ENCODE data around the gene TBC1D14.

Gene TBC1D14

DNA sequence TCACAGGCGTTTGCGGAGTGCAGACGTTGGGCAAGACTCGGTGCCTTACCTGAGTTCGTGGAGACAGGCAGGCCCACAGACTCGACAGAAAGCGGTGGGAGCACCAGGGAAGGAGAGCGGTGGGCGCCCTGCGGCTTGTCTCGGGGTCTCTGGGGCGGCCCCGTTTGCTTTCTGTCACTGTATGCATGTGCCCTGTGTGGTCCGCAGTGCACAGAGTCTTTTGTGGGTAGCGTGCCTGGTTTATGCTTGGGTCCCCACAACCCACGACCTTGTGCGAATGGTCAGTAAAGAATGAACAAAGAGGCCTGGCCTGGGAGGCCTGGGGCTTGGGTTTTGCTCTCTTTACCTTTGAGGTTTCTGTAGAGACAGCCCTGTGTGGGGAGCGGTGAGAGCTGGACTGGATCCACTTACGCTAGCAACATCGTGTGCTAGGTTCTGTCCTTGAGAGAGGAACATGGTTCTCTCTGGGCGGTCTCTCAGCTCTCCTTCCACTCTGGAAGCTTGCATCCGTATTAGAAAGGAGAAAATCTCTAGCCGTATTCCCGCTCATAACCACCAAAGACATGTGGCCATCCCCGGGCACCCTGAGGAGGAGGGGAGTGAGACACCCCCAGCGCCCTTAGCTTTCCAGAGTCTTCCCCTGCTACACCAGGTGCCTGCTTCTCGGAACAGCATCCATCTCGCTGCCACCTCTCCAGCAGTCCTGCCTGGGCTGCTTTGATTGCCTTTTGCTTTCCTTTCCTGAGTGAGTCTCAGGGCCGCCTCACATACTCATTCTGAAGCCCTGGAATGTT is 134.7 kb downstream of the TBC1D14 start:
- no peak for DNase-seq (ENCODE audit: low read depth)

DNA sequence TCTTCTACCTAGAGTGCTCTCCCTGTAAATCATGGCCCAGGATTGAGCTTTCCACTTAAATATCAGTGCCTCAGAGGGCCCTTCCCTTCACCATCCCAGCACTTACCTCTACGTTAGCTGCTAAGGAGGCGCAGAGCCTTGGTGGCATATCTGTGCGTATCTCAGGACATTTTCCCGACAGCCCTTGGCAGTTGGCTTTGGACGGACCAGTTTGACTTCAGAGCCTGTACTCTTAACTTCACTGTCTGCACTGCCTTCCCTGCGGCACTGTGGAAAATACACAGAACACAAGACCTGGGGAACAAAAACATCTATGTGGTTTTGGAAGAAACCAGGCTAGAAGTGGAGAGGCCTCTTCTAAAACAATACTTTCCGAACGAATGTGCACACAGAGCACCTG is 135.9 kb downstream of the TBC1D14 start:
- DNase-seq (ENCODE audit: low read depth) = no peak

DNA sequence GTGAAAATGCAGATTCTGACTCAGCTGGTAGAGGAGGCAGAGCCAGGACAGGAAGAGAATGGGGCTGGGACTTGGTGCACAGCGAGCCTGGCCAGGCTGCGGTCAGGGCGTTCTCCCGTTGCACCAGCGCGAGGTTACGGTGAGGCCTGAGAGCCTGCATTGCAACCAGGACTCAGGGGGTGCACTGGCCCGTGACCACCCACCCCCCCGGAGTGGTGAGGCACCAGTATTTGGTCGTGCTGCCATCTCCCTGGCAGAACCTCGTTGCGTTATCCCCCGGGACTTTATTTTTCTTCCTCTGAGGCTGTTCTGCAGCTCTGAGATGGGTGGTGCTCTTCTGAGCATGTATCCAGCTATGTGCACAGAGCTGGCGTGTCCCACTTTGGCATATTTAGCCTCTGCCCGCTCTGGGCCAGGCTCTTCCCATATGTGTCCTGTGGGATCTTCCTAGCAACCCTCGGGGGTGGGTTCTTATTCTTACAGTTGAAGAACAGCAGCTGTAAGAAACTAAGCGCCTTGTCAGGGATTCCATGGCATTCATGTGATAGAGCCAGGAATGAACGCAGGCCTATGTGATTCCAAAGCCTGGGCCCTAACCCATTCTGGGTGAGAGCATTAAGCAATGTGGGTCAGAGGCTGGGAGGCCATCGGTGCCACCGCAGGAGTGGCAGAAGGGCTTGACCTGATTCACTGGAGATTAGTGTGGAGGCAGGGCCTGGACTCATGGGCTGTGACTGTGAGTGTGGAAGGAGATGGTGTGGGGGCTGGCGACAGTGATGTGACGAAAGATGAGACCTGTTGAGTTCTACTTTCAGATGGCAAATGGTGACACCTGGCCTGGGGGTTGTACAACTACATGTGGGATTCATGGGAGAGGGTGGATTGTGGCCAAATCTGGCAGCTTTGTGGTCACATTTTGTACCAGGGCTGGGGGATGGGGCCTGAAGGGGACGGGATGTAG is 136.6 kb downstream of the TBC1D14 start:
- DNase-seq (ENCODE audit: low read depth) = no peak

DNA sequence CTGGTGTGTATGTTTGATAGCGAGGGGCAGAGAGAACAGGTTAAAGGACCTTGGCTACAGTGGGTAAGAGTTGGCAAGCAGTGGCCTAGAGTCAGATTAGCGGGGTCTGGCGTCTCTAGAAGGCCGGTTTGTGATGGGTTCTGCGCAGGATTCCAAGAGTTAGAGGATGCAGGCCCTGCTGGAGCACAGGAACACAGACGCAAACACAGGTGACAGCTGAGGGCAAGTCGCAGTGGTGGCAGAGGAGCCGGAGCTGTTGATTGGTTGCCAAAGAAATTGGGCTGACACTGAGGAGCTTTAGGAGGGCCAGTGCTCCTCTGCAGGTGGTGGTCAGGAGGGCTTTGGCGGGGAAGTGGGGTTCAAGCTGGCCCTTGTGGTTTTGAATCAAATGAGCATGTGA is 137.3 kb downstream of the TBC1D14 start:
- no peak for DNase-seq (ENCODE audit: low read depth)

DNA sequence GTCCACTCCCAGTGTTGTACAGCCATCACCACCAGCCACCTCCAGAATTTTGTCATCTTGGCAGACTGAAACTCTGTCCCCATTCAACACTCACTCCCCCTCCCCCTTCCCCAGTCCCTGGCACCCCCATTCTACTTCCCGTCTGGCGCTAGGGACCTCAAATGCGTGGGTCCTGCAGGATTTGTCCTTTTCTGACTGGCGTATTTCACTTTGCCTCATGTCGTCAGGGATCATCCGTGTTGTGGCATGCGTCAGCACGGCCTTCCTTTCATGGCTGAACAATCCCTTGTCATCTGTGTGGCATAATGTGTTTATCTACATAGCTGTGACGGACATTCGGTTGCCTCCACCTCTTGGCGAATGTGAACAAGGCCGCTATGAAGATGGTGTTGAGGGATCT is 139.0 kb downstream of the TBC1D14 start:
- no peak for DNase-seq (ENCODE audit: low read depth)

DNA sequence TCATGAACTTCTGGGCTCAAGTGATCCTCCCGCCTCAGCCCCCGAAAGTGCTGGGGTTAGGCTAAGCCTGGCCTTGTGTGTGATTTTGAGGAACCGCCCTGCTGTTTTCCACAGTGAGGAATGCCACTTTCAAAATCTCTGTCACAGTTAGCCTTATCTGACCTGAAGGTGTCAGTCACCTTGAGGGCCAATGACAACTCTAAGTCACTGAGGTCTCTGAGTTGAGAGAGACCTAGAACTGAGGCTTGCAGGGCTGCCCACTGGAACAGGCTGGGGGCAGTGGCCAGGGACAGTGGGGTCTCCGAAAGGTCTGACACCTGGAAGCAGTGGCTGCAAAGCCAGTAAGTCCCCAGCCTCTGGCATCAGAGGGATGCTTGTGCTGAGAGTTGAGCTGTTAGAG is 139.7 kb downstream of the TBC1D14 start:
- no peak for DNase-seq (ENCODE audit: low read depth)

DNA sequence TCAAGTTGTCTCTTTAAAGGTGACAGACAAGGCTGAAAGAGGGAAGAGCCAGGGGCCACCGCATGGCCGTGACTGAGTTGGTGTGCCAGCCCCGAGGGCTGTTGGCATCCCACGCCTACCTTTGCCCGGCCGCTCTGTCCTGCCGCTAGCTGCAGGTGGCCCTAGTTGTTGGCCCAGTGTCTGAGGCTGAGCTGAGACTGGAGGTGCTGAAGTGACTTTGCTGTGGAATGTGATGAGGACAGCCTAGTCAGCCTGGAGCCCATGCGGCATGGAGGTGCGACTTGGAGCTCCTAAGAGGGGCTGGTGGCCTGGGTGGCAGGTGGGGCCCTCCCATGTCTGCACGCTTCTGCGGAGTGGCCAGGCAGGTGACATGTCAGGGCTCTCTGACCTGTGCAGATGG is 140.1 kb downstream of the TBC1D14 start:
- DNase-seq (ENCODE audit: low read depth) = no peak

DNA sequence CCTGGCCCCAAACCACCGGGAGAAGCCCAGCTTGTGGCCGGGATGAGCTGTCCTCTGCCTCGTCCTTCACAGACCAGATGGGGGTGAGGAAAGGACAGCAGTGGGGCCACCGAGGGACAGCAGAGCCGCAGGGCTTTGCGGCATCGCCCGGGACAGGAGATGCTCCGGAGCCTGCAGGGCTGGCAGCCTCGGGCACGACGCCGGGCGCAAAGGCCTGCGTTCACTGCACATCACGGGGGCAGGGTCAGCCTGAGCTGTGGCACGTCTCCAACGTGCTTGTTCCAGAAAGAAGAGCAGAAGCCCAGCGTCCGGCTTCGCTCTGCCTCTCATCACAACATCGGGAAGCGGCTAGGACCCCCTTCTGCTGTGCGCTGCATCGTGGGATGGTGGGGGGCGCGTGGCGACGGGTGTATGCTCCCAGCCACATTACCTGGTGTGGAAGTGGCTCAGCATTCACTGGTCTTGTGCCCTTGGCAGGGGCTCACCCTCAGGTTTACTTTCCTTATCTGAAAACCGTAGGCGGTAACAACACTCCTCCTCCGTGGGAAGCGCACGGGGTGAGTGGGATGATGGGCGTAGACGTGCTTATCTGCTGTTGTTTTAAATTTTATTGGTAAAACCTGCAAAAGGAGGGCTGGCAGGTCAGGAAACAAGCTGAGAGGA is 141.0 kb downstream of the TBC1D14 start:
- no peak for DNase-seq (ENCODE audit: low read depth)

DNA sequence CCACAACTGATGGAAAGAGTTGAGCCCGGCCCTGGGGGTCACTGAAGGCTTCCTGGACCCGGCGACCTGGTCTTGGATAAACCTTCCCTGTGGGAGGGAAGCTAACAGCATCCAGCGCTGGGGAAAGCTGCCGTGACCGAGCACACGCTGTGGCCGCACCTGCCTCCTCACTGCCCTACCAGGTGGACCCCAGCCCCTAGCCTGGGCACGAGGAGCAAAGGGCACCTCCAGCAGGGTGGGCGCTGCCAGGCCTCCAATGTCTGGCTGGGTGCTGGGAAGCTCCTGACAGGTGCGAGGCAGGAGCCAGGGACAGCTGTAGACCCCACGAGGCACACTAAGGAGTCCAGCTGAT is 141.5 kb downstream of the TBC1D14 start:
- DNase-seq (ENCODE audit: low read depth) = no peak

DNA sequence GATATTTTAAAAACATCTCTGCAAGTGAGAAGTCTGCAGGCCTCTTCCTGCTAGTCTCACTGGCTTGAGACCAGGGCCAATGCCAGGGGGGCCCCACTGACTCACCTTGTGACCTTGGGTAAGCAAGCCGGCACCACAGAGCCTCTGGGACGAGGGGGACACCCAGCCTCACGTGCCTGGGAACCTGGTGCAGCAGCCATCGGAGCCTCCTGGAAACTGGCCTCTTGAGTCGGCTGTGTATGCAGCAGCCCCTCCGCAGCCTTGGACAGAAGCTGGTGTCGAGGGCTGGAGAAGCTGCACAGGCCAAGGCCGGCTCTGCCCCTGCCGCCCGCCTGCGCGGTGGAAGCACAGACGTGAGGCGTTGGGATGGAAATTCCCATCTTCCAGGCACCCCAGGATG is 142.3 kb downstream of the TBC1D14 start:
- DNase-seq (ENCODE audit: low read depth) = no peak

DNA sequence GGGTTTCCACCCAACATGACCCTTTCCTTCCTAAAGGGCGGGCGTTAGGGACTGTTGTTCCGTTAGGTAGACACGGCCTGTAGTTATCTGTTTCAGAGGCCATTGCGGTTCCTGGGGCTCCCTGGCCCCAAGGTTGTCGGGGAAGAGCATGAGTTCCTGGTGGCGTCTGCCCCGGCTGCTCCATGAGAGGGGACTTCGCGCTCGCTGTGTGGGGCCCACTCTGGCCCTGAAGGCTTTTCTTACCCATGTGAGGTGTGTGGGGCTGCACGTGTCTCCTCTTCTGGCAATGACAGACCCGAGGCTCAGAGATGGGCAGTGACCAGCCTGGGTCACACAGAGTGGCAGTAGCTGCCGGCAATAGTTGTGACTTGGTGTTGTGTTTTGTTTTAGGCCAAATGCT is 142.7 kb downstream of the TBC1D14 start:
- DNase-seq (ENCODE audit: low read depth) = no peak

DNA sequence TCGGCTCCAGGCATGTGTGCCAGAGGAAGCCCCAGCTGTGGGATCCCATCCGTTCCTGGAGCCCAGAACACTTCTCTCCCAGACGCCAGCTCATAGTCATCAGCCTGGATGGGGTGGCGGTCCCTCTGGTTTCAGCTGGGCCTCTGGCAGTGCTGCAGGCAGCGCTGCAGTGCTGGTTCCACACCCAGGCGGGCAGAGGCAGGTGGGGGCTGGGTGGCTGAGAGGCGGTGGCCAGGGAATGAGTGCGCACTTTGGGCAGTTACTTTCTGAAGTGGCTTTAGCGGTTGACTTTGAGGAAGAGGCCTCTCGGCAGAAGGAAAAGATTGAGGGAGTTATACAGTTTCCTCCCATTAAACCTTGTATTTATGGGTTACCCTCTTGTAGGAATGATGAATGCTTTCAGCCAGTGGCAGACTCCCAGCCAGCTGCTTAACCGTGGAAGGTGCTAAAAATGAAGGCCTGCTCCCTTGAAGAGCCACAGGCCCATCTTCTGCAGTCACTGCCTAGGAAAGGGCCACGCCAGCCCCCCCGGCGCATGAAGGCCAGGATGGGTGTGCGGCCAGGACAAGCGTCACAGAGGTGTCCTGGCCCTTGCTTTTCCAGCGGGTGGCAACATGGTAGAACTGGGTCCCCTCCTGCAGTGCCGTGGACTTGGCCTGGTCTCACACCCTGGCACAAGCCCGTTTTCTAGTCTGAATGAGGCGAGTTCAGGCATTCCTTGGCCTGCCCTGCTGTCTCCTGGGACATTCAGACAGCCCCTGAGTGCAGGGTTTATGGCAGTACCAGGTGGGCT is 143.5 kb downstream of the TBC1D14 start:
- no peak for DNase-seq (ENCODE audit: low read depth)

DNA sequence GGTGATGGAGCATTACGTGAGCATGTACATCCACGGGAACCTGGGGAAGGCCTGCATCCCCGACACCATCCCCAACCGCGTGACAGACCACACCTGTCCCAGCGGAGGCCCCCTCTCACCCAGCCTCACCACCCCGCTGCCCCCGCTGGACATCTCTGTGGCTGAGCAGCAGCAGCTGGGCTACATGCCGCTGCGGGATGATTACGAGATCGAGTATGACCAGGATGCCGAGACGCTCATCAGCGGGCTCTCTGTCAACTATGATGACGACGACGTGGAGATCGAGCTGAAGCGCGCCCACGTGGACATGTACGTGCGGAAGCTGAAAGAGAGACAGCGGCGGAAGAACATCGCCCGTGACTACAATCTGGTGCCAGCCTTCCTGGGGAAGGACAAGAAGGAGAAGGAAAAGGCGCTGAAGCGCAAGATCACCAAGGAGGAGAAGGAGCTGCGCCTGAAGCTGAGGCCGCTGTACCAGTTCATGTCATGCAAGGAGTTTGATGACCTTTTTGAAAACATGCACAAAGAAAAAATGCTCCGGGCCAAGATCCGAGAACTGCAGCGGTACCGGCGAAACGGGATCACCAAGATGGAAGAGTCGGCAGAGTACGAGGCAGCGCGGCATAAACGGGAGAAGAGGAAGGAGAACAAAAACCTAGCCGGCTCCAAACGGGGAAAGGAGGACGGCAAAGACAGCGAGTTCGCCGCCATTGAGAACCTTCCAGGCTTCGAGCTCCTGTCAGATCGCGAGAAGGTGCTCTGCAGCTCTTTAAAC is 144.7 kb downstream of the TBC1D14 start:
- no peak for DNase-seq (ENCODE audit: low read depth)

DNA sequence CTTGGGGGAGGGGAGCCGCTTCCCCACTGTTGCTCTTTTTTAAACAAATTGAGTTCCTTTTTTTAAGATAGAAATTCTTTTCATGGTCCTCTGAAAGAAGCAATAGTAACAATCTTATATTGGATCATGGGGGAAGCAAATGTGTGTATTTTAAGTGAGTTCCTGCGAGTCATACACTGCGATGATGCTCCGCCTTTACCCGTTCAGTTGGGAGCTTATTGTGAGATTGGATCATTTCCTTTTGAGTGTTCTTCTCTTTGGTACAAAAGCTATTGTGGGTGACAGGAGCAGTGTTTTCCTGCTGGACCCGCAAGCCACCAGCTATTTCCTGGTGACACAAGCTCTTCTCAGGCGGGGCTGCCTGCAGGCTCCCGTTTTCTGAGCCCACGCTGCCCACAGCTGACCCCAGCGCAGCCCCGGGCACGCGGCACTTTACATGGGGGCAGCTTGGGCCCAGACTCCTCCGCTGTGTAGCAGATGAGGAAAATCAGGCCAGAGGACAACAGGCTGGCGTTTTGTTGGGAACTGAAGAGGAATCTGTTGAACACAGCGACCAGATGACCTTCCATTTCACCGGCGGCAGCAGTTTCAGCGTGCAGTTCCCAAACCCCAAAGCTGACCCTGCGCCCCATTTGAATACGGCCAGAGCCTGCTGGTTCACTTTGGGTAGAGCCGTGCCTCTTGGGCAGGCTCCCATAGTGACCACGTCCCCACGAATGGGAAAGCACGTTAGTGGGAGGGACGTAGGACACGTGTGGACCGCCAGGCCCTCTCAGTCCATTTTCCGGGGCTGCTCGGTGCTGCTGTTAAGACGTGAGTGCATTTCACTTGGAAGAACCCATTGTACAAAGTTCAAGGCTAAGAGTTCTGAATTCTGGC is 145.7 kb downstream of the TBC1D14 start:
- no peak for DNase-seq (ENCODE audit: low read depth)

DNA sequence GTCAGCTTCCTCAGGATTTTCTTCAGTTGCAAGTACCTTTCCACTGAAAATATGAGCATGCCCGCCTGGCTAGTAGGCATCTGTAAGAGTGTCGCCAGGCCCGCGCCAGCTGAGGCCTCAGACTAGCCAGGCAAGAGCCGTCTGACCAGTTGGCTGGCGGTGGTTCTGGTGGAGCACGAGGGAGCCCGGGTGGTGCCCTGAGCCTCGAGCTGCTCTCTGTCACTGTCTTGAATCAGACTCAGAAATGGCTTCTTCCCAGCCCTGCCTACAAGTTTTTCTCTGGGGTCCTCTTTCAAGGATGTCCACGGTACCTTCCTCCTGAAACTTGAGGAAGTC is 146.3 kb downstream of the TBC1D14 start:
- no peak for DNase-seq (ENCODE audit: low read depth)

DNA sequence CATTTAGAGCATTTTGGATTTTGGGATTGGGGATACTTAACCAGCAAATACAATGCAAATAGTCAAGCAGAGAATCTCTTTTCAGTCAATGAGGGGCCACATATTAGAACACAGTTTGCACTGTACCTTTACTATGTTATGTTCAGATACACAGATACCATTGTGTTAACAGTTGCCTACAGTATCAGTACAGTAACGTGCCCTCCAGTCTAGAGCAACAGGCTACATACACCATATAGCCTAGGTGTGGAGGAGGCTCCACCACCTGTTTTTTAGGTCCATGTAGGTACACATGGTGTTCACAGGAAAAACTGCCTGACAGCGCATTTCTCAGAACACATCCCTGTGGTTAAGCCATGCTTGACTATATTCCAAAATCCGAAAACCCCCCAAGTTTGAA is 149.2 kb downstream of the TBC1D14 start:
- no peak for DNase-seq (ENCODE audit: low read depth)

DNA sequence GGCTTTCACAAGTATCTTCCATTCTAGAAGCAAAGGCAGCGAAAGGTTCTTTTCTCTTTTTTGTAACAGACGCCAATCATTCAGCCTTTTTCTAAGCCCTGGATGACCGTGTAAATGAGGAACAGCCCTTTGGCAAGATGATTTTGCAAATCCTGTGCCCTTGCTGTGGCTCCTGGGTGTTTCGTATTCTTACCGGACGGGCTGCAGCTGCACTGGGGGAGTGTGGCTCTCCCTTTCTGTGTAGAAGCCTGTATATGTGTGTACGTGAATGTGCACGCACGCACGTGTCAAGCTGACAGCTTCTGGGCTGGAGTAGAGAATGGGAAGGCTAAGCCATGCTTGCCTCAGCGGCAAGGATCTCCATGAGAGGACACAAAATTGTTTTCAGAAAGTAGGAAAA is 150.0 kb downstream of the TBC1D14 start:
- no peak for DNase-seq (ENCODE audit: low read depth)

DNA sequence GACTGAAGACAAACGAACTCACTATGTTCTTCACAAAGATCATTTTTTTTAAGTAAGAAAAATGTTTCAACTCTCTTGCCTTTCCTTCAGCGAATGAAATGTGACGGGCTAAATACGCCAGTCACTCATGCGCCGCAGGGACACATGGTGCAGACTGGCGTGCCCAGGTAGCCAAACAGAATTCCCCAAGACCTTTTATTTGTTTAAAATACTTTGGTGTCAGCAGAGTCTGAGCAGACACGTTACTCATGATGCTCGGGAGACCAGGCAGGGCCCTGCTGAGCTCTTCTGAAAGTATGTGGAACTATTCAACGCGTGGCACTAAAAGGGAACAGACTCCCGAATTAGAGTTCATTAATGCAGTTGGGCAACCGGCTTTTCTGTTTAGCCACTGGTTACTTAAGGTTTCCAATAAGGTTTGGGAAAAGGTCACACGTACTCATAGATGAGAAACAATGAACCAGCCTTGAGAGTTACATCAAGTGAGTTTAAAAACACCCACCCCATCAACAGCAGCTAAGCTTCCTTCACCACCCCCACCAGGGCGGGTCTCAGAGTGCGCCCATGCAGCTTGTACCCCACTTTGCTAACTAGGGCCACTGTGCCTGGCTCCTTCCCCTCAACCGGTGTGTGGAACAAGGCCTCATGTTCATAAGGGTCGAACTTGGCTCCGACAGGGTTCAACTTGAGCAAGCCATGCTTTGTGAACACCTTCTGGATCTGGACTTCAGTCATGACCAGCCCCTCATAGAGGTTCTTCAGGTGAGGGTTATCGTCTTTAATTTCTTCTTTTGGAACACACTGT is 150.9 kb downstream of the TBC1D14 start:
- DNase-seq (ENCODE audit: low read depth) = no peak

DNA sequence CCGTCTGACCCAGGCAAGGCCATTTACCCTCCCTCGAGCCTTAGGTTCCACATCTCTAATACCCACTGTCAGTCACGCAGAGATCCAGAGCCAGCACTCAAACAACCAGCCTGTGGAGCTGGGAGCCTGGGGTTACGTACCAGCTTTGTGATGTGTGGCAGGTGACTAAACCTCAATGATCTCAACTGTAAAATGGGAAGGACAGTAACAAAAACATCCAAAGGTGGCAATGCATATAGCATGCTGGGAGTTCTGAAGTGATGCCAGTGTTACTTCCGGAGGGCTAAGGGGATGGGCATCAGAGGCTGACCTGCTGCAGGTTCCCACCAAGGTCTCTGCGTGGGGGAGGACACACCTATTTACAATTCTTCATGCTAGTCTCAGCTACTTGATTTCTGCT is 152.2 kb downstream of the TBC1D14 start:
- no peak for DNase-seq (ENCODE audit: low read depth)

DNA sequence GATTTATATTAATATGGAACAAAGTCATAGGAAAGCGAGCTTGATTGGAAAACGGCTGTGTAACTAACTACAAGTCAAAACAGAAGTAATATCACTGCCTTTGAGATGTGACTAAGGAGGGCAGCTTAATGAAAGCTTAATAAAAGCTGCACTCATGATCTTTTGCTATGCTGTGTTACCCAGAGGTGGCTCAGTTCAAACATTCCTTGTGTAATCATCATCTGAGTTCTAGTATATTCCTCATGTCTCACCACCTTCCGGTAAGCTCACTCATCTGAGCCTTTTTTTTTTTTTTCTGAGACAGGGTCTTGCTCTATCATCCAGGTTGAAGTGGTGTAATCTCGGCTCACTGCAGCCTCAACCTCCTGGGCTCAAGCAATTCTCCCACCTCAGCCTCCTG is 153.2 kb downstream of the TBC1D14 start:
- DNase-seq (ENCODE audit: low read depth) = no peak

Data from T-helper 22 cell (primary cell).